Neural cell (in vitro differentiated cells): ENCODE results near the gene FBXO21. TPM values are rescaled to one million over a fixed set of nuclear protein-coding genes. Genes with fewer than 3 reads are reported as not detected.

Experiments
- H2AFZ ChIP-seq: fragments of 200-600, 300-800 bp; sonication (generic), shearing (Covaris generic); 2 replicates; pipeline ENCODE4 v1.6.0; 2014; ENCODE audit warnings: low read depth, mild to moderate bottlenecking, antibody characterized with exemption, low read length, moderate library complexity
- H3F3A ChIP-seq: fragments of 200-600 bp; shearing (Covaris generic); 2 replicates; pipeline ENCODE4 v1.6.1; 2016; ENCODE audit warnings: mild to moderate bottlenecking, moderate library complexity, mixed read lengths, antibody characterized with exemption, low read length; ENCODE audit not compliant: insufficient read depth, poor library complexity, severe bottlenecking
- H3K27ac ChIP-seq: fragments of 200-600, 300-800 bp; sonication (generic), shearing (Covaris generic); 2 replicates; pipeline ENCODE4 v1.5.1; 2014; ENCODE audit warnings: mild to moderate bottlenecking, low read length, moderate library complexity
- H3K27me3 ChIP-seq: fragments of 300-800, 200-600 bp; sonication (generic), shearing (Covaris generic); 2 replicates; pipeline ENCODE4 v1.6.0; 2014; ENCODE audit warnings: mild to moderate bottlenecking, low read depth, low read length, moderate library complexity; ENCODE audit not compliant: insufficient read depth
- H3K36me3 ChIP-seq: fragments of 300-800, 200-600 bp; sonication (generic), shearing (Covaris generic); 2 replicates; pipeline ENCODE4 v1.5.1; 2014; ENCODE audit warnings: mild to moderate bottlenecking, antibody characterized with exemption, low read length, moderate library complexity; ENCODE audit not compliant: insufficient read depth
- H3K4me2 ChIP-seq: fragments of 300-800, 200-600 bp; sonication (generic), shearing (Covaris generic); 2 replicates; pipeline ENCODE4 v1.6.0; 2014; ENCODE audit warnings: mild to moderate bottlenecking, low read length
- H3K4me3 ChIP-seq: fragments of 300-800, 200-600 bp; sonication (generic), shearing (Covaris generic); 2 replicates; pipeline ENCODE4 v1.5.1; 2014; ENCODE audit warnings: mild to moderate bottlenecking, low read length, moderate library complexity
- H3K79me2 ChIP-seq: fragments of 200-600 bp; shearing (Covaris generic); replicated peaks from 2 replicates; pipeline ENCODE4 v1.6.0; 2014; ENCODE audit warnings: mild to moderate bottlenecking, low read length, moderate library complexity; ENCODE audit not compliant: insufficient read depth
- H3K9ac ChIP-seq: fragments of 300-800, 200-600 bp; sonication (generic), shearing (Covaris generic); 2 replicates; pipeline ENCODE4 v1.6.1; 2016; ENCODE audit warnings: mild to moderate bottlenecking, low read length, mixed read lengths
- H3K9me2 ChIP-seq: fragments of 200-600 bp; shearing (Covaris generic); 2 replicates; pipeline ENCODE4 v1.6.1; 2016; ENCODE audit warnings: mild to moderate bottlenecking, low read length, mixed read lengths; ENCODE audit not compliant: insufficient read depth
- H3K9me3 ChIP-seq: fragments of 200-600, 300-800 bp; sonication (generic), shearing (Covaris generic); 2 replicates; pipeline ENCODE4 v1.6.1; 2016; ENCODE audit warnings: mild to moderate bottlenecking, mixed run types, low read length, moderate library complexity, mixed read lengths
- H4K20me1 ChIP-seq: fragments of 200-600 bp; shearing (Covaris generic); 2 replicates; pipeline ENCODE4 v1.6.1; 2016; ENCODE audit warnings: mild to moderate bottlenecking, mixed run types; ENCODE audit not compliant: insufficient read depth
- CTCF ChIP-seq: fragments of 450-650 bp; IDR thresholded peaks from 2 replicates; pipeline ENCODE4 v1.5.1; 2014; ENCODE audit warnings: antibody characterized with exemption, mild to moderate bottlenecking, moderate library complexity; ENCODE audit not compliant: poor library complexity, severe bottlenecking
- EP300 ChIP-seq: fragments of 450-650 bp; conservative IDR thresholded peaks from 2 replicates; pipeline ENCODE4 v1.6.1; 2014; ENCODE audit warnings: antibody characterized with exemption, mild to moderate bottlenecking, moderate library complexity; ENCODE audit not compliant: poor library complexity, severe bottlenecking
- EZH2 ChIP-seq: fragments of 200-600, 300-800 bp; shearing (Covaris generic), sonication (generic); IDR thresholded peaks from 2 replicates; pipeline ENCODE4 v1.6.1; 2014; ENCODE audit warnings: antibody characterized with exemption, low read length, borderline replicate concordance, mild to moderate bottlenecking; ENCODE audit not compliant: insufficient read depth, poor library complexity, severe bottlenecking
- MXI1 ChIP-seq: fragments of 450-650 bp; conservative IDR thresholded peaks from 2 replicates; pipeline ENCODE4 v1.6.1; 2014; ENCODE audit warnings: antibody characterized with exemption, mild to moderate bottlenecking; ENCODE audit not compliant: poor library complexity, severe bottlenecking
- POLR2AphosphoS5 ChIP-seq: IDR thresholded peaks from 2 replicates; pipeline ENCODE4 v1.6.1; 2012
- RAD21 ChIP-seq: fragments of 450-650 bp; conservative IDR thresholded peaks from 2 replicates; pipeline ENCODE4 v1.6.1; 2014; ENCODE audit warnings: antibody characterized with exemption, mild to moderate bottlenecking, moderate library complexity
- REST ChIP-seq: IDR thresholded peaks from 2 replicates; pipeline ENCODE4 v1.6.1; 2012; ENCODE audit warnings: borderline replicate concordance
- SMC3 ChIP-seq: fragments of 450-650 bp; conservative IDR thresholded peaks from 2 replicates; pipeline ENCODE4 v1.6.1; 2014; ENCODE audit warnings: antibody characterized with exemption, mild to moderate bottlenecking, moderate library complexity; ENCODE audit not compliant: poor library complexity
- TAF1 ChIP-seq: IDR thresholded peaks from 2 replicates; pipeline ENCODE4 v1.6.1; 2012; ENCODE audit warnings: low read depth
- polyA plus RNA-seq: library from polyadenylated mRNA; depleted of rRNA; stranded (reverse); fragments of >200 nt; gene quantifications from 2 replicates; pipeline ENCODE4 v1.2.3, GENCODE V29; 2014

Gene FBXO21
- polyA plus RNA-seq, 1 donor from 2014 or later, result 127 TPM

GRCh38 chr12:117210266-117210918 is 20.1 kb upstream of the FBXO21 start:
- Histone ChIP-seq H3K27me3 (no peaks in the 10 kb centered on the region), H3K79me2 (no peaks in the 10 kb centered on the region), H3K36me3 (no peaks in the 10 kb centered on the region), H3K9me3 (no peaks in the 10 kb centered on the region), H3K9me2 (no peaks in the 10 kb centered on the region), H3K4me3 (no peak overlapping the region), H2AFZ (no peak overlapping the region), H3K4me2 (no peak overlapping the region), H4K20me1 (no peaks in the 10 kb centered on the region), H3K27ac (no peak overlapping the region), H3K9ac (no peak overlapping the region), H3F3A (no peaks in the 10 kb centered on the region)
- TF ChIP-seq CTCF (no peak), REST (no peak), RAD21 (no peak), MXI1 (no peak), TAF1 (no peak), EZH2 (no peak), SMC3 (no peak), EP300 (no peak), POLR2AphosphoS5 (no peak)

GRCh38 chr12:117209626-117210025 is 19.4 kb upstream of the FBXO21 start:
- no peak overlapping the region for H3K27ac ChIP-seq
- H2AFZ ChIP-seq, result no peak overlapping the region
- no peaks in the 10 kb centered on the region for H3K36me3 ChIP-seq
- no peaks in the 10 kb centered on the region for H3K9me3 ChIP-seq
- no peaks in the 10 kb centered on the region for H3K9me2 ChIP-seq
- no peaks in the 10 kb centered on the region for H3K79me2 ChIP-seq
- no peak overlapping the region for H3K4me3 ChIP-seq
- no peaks in the 10 kb centered on the region for H3F3A ChIP-seq
- H4K20me1 ChIP-seq, result no peaks in the 10 kb centered on the region
- no peaks in the 10 kb centered on the region for H3K27me3 ChIP-seq
- TF ChIP-seq REST (no peak), SMC3 (no peak), RAD21 (no peak), EP300 (no peak), EZH2 (no peak), POLR2AphosphoS5 (no peak), TAF1 (no peak), CTCF (no peak)
- no peak overlapping the region for H3K4me2 ChIP-seq
- H3K9ac ChIP-seq, result no peak overlapping the region
